Activated naive CD4-positive, alpha-beta T cell treated with anti-CD3 and anti-CD28 coated beads, Interleukin-2, amount 50 U/mL, for 72 hours (primary cell): ENCODE measurements around the gene SPRED2. TPM values are rescaled to one million over a fixed set of nuclear protein-coding genes. Genes with fewer than 3 reads are reported as not detected.

Experiments
- ATAC-seq, 2 donors: fragments of 150-1000 bp; cut with Tn5 transposase; 2 replicates each; pipeline ENCODE4 v1.10.0; 2021; ENCODE audit warnings: mild to moderate bottlenecking in 2 of 2, moderate library complexity in 2 of 2
- DNase-seq, 2 donors: peaks; one replicate each; pipeline ENCODE4 v3.0.0; 2021 to 2022; ENCODE audit warnings: low spot score in 2 of 2
- H3K27ac Mint-ChIP-seq, 2 donors: one replicate each; pipeline ENCODE4 v1.8.0; 2022; ENCODE audit warnings: mild to moderate bottlenecking in 2 of 2, mixed read lengths in 2 of 2
- H3K36me3 Mint-ChIP-seq, 2 donors: one replicate each; pipeline ENCODE4 v1.8.0; 2022; ENCODE audit warnings: mixed read lengths in 2 of 2
- H3K9me3 Mint-ChIP-seq, 2 donors: one replicate each; pipeline ENCODE4 v1.8.0; 2022; ENCODE audit warnings: mixed read lengths in 2 of 2
- total RNA-seq, 2 donors: library from RNA; stranded (reverse); gene quantifications; one replicate each; pipeline ENCODE4 v1.2.3, GENCODE V29; 2022

The SPRED2 gene
- total RNA-seq, 2 donors from 2014 or later: 3.5 to 8.3 TPM

DNA sequence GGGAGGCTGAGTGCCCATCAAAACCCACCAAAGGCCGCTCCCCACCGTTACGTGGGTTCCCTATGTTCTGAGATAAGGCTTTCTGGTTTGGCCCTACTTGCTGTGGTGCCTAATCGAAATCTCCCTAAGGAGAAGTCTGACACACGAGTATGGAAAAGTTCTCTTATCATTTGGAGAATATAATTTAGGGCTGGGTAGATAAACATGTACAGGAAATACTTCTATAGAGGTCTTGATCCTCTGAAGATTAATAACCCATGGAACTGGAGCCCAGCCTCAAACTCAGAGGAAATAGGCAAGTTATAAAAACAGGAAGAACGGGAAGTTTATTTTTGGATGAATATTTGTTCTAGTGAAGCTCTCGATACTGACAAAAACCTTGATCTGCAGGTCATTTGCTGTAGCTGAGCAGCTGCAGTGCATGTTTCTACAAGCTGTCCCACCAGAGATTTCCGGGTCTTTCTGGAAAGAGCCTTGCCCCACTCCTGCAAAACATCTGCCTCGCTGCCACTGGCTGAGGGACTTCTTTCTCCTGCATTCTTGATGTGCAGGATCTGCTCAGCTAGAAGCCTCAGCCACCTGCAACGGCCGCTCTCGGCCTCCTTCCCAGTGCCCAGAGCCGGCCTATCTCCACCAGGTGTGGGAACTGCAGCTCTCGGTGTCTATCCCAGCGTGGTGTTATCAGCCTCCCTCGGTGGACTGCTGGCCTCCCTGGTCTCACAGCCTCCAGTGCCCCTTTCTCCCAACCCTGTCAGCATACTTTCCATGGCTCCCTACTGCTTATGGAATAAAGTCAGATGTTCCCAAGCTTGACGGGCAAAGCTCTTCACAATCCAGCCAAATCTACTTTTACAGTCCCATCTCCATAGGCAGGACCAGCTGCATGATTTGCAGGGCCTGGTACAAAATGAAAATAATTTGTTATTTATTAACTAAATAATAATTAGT is 48.6 kb downstream of the SPRED2 start:
- ATAC-seq (no peak), DNase-seq (no peak)
- Mint-ChIP-seq H3K36me3 (no peaks in the 10 kb centered on the region), H3K9me3 (no peaks in the 10 kb centered on the region), H3K27ac (no peak overlapping the region)

DNA sequence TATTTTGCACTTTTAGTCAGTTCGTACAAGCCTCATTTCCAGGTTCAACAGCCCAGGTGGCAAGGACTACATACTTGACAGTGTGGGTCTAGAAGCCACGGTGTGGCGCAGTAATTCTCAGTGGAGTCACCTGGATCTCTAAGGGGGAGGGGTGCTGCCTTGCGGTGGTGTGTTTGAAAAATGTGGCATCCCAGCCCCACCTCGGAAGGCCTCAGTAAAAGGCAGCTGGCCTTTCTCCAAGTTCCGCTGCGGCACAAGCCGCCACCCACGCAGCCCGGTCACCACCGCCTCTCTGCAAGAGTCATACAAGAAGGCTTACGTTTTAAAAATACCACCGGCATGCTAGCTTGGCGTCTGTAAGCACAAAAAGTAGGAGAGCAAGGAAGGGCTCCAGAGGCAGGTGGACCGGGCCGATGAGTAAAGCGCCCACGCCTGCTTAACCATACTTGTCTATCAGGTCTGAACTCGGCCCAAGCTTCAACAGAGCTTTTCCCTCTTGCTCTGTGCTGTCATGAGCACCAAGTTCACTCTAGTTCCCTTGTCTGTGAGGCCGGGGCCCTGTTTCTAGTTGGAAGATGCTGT is 49.5 kb downstream of the SPRED2 start:
- Mint-ChIP-seq H3K27ac (no peak overlapping the region), H3K9me3 (no peaks in the 10 kb centered on the region), H3K36me3 (no peaks in the 10 kb centered on the region)
- ATAC-seq: peak; percentile 92 to 97
- peak; percentile 86 to 91 for DNase-seq

DNA sequence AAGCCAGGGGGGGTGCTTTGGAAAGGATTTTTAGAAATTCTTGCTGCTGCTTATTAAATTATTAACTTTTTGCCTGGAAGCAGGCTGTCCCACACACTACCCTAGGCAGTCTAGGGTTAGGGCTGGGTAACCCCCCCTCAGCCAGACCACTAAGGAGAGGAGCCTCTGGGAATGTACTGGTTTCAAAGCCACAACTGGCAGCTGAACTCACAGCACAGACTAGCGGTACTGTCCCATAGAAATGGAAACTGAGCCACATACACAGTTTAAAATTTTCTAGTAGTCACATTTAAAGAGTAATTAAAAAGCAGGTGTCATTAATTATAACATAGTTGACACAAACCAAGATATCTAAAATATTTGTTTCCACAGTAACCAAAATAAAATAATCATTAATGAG is 50.1 kb downstream of the SPRED2 start:
- no peaks in the 10 kb centered on the region for H3K36me3 Mint-ChIP-seq
- no peak overlapping the region for H3K27ac Mint-ChIP-seq
- H3K9me3 Mint-ChIP-seq: no peaks in the 10 kb centered on the region
- DNase-seq (no peak), ATAC-seq (peak in 1 of 2 donors; percentile 29)

DNA sequence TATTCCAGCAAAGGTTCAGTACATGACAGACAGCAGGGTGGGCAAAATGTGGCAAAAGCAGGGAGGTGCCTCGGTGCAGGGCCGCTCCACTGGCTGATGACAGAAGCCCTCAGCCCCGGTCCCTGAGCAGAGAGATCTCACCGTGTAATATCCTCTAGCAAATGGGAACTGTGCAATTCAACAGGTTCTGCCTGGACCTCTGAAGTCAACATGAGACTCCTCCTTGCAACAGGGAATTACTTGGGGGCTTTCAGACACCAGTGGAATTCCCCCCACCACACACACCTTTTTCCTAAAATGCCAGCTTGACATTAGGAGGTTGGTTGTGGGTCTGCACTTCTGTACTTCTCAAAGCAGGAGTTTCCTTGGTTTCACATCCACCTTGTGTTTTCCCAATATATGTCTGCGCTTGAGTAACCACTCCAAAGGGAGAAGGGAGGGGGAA is 50.8 kb downstream of the SPRED2 start:
- DNase-seq: no peak
- no peak for ATAC-seq
- H3K9me3 Mint-ChIP-seq: no peaks in the 10 kb centered on the region
- no peaks in the 10 kb centered on the region for H3K36me3 Mint-ChIP-seq
- no peak overlapping the region for H3K27ac Mint-ChIP-seq

DNA sequence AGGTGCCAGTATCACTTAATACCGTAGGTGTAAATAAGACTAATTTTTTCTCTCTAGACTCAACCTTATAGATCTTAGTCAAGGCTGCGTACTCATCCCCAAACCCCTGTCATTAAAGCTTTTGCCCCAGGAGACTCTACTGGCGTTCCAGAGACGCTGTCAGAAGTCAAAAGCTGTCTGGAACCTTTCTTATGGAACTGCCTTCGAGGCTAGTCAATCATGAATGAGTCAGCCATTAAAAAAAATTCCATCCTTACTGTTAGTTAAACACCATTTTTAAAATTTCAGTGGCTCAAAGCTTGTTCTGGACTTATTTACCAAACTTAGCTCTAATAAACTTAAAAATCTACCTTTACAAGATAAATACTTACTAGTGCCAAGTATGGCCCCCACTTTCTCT is 52.1 kb downstream of the SPRED2 start:
- H3K36me3 Mint-ChIP-seq: no peaks in the 10 kb centered on the region
- DNase-seq (no peak), ATAC-seq (no peak)
- H3K27ac Mint-ChIP-seq: no peak overlapping the region
- H3K9me3 Mint-ChIP-seq: no peaks in the 10 kb centered on the region

DNA sequence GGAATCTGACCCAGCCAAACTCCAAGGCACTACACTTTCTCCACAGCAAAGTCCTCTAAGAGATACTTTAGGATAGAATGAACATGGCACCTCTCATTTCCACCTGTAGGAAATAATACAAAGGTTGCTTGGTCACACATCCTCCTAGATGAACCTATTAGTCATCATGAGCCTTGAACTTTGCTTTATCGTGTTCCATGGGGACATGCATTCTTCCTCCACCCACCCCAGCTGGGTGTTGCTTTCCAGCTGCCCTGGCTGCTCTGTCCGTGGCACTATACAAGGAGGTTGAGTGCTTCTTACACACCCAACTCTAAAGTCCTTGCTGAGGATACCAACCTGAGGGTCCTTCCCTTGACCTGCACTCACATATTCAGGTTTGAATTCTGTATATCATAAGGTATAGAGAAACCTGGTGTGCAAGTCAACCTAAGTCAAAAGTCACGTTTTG is 52.7 kb downstream of the SPRED2 start:
- ATAC-seq: no peak
- Mint-ChIP-seq H3K27ac (no peak overlapping the region), H3K36me3 (no peaks in the 10 kb centered on the region)

GRCh38 chr2:65379223-65379622 is 53.2 kb downstream of the SPRED2 start:
- no peaks in the 10 kb centered on the region for H3K36me3 Mint-ChIP-seq
- no peak for DNase-seq
- no peak for ATAC-seq
- no peaks in the 10 kb centered on the region for H3K9me3 Mint-ChIP-seq
- H3K27ac Mint-ChIP-seq: no peak overlapping the region

More for the DNA sequence above, 52.7 kb downstream of the SPRED2 start:
- DNase-seq: no peak
- H3K9me3 Mint-ChIP-seq: no peaks in the 10 kb centered on the region

DNA sequence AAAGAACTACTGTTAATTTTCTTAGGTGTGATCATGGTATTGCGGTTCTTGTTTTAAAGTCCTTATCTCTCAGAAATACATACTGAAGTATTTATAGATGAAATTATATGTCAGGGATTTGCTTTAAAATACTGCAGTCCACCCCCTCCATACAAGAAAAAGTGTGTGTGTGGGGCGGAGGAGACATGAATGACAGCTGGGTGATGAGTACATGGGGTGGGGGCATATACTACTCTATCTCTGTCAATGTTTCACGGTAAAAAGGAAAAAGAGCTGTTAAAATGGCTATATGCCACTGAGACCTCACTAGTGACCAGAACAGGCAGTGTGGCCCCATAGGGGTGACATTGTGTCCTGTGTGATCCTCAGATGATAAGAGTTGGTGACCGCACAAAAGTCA is 54.1 kb downstream of the SPRED2 start:
- Mint-ChIP-seq H3K27ac (no peak overlapping the region), H3K36me3 (no peaks in the 10 kb centered on the region), H3K9me3 (no peaks in the 10 kb centered on the region)
- DNase-seq: no peak
- ATAC-seq: no peak

GRCh38 chr2:65377556-65378192 is 54.7 kb downstream of the SPRED2 start:
- DNase-seq (peak in 1 of 2 donors; percentile 67), ATAC-seq (peak; percentile 69 to 92)
- no peaks in the 10 kb centered on the region for H3K9me3 Mint-ChIP-seq
- no peak overlapping the region for H3K27ac Mint-ChIP-seq
- H3K36me3 Mint-ChIP-seq: no peaks in the 10 kb centered on the region

- Mint-ChIP-seq H3K9me3 (no peaks in the 10 kb centered on the region), H3K36me3 (no peaks in the 10 kb centered on the region), H3K27ac (no peak overlapping the region)
- ATAC-seq: no peak
- DNase-seq: no peak
Measured at GRCh38 chr2:65375723-65376122, 56.7 kb downstream of the SPRED2 start.

DNA sequence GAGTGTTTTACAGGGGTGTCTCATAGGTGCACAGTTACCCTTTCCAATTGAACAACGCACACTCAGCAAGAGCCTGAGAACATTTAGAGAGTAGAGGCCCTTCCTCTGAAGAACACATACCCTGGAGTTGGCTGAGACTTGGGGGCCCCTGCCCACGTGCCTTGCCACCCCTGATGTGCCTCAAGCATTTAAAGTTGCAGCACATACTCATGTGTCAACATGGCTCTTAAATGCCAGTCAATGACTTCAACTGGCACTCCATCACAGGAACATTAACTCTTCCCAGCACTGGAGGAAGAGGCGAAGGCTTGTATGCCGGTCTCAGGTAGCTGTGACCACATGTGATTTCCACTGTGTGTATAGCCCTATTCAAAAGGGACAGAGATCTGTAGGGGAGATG is 57.4 kb downstream of the SPRED2 start:
- no peaks in the 10 kb centered on the region for H3K36me3 Mint-ChIP-seq
- H3K27ac Mint-ChIP-seq: no peak overlapping the region
- DNase-seq: no peak
- no peaks in the 10 kb centered on the region for H3K9me3 Mint-ChIP-seq
- ATAC-seq: no peak

DNA sequence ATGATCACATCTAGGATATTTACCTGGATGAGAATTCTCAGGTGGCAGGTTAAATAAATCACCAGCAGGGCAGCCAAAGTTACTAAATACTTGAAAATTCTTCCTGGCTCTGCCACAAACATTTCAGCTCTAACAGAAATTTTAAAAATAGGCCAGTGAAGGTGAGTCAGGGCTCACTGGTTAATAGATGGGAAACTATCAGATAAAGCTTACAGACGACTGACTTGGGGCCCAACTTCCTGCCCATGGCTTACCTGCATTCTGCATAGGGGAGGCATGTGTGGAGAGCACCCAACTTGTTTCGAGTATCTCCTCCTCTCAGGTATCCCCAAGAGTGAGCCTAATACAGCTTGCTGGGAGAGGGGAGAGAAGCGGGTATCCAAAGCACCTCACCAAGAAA is 57.8 kb downstream of the SPRED2 start:
- DNase-seq: no peak
- Mint-ChIP-seq H3K27ac (no peak overlapping the region), H3K36me3 (no peaks in the 10 kb centered on the region), H3K9me3 (no peaks in the 10 kb centered on the region)
- no peak for ATAC-seq

GRCh38 chr2:65373365-65373918 is 59.0 kb downstream of the SPRED2 start:
- no peaks in the 10 kb centered on the region for H3K36me3 Mint-ChIP-seq
- no peak overlapping the region for H3K27ac Mint-ChIP-seq
- no peak for ATAC-seq
- no peaks in the 10 kb centered on the region for H3K9me3 Mint-ChIP-seq
- DNase-seq: no peak

DNA sequence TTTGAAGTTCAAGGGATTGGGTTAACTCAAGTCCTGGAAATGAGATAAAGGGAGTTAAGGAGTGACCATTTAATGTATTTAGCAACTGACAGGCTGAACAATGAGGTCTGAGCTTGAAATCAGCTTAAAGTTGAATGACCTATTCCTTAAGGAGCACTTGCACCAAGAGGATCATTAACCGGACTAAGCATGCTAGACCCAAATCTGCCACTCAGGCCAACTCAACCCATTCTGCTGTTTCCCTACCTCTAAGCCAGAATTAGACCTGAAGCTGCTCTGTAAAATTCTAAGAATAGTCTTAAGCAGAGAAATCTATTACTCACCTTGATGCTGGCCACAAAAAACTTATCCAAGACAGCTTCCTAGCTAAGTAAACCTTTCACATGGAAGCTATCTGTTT is 59.8 kb downstream of the SPRED2 start:
- no peaks in the 10 kb centered on the region for H3K36me3 Mint-ChIP-seq
- ATAC-seq: no peak
- no peak overlapping the region for H3K27ac Mint-ChIP-seq
- H3K9me3 Mint-ChIP-seq: no peaks in the 10 kb centered on the region
- no peak for DNase-seq

DNA sequence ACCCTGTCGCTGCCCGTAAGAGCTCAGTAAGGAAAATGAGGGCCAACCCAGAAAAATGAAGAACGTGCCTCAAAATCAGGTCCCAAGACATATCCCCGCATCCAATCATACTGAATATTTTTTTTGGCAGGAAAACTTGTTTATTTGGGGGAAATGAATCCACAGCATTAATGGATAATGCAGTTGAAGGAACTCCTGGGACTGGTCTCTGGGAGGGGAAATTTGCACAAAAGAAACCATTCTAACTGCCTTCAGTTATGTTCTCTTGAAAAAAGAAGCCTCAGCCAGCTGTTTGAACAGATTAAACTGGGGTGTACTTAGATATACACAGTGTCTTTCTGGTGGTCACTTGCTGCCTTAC is 61.3 kb downstream of the SPRED2 start:
- H3K27ac Mint-ChIP-seq: no peak overlapping the region
- H3K36me3 Mint-ChIP-seq: no peaks in the 10 kb centered on the region
- no peak for ATAC-seq
- no peaks in the 10 kb centered on the region for H3K9me3 Mint-ChIP-seq
- no peak for DNase-seq

GRCh38 chr2:65370387-65371073 is 61.9 kb downstream of the SPRED2 start:
- DNase-seq (no peak), ATAC-seq (no peak)
- Mint-ChIP-seq H3K36me3 (no peaks in the 10 kb centered on the region), H3K9me3 (no peaks in the 10 kb centered on the region), H3K27ac (no peak overlapping the region)

DNA sequence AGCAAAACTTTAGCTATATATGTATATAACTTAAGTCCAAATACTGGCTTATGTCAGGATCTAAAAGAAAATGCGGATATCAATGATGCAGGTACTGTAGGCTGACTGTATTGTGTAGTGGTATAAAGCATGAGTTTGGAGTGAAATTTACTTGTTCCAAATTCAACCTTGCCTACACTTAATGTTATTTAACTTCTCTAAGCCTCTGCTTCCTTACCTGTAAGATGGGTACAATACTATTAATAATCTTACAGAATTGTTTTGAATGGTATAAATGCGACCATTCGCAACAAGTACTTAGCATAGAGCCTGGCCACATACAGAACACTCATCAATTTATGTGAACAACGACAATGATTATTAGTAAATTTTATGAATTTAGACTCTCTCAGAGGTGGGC is 62.4 kb downstream of the SPRED2 start:
- Mint-ChIP-seq H3K9me3 (no peaks in the 10 kb centered on the region), H3K36me3 (no peaks in the 10 kb centered on the region), H3K27ac (no peak overlapping the region)
- no peak for DNase-seq
- ATAC-seq: no peak
